IPS-15b (cell line): ENCODE results near the gene BZW2.
"Not testable (repeated sequence)": the region's sequence is repeated elsewhere in the genome, so short reads cannot be mapped to it uniquely, and the experiment has no call there.

Experiments used
- H3K27me3 ChIP-seq: one replicate; pipeline ENCODE4 v1.6.1; 2013; ENCODE audit warnings: low read length; ENCODE audit not compliant: control insufficient read depth, insufficient read depth
- H3K36me3 ChIP-seq: one replicate; pipeline ENCODE4 v1.6.1; 2013; ENCODE audit warnings: low read length; ENCODE audit not compliant: control insufficient read depth, insufficient read depth
- H3K4me1 ChIP-seq: one replicate; pipeline ENCODE4 v1.6.1; 2013; ENCODE audit warnings: mild to moderate bottlenecking, low read length; ENCODE audit not compliant: control insufficient read depth, insufficient read depth
- H3K4me3 ChIP-seq: one replicate; pipeline ENCODE4 v1.5.1; 2013; ENCODE audit warnings: low read depth, low read length
- H3K9ac ChIP-seq: one replicate; pipeline ENCODE4 v1.6.1; 2013; ENCODE audit warnings: low read depth, mild to moderate bottlenecking, low read length
- H3K9me3 ChIP-seq: one replicate; pipeline ENCODE4 v1.6.1; 2013; ENCODE audit warnings: mild to moderate bottlenecking, low read length; ENCODE audit not compliant: control insufficient read depth, insufficient read depth

BZW2 gene

GRCh38 chr7:16648551-16648950, 2.6 kb downstream of the BZW2 start:
- H3K27me3 ChIP-seq: peaks cover 7% of the 10 kb centered on the region
- H3K4me3 ChIP-seq: no peak overlapping the region
- H3K9me3 ChIP-seq: no peaks in the 10 kb centered on the region
- no peaks in the 10 kb centered on the region for H3K36me3 ChIP-seq
- H3K4me1 ChIP-seq: peaks cover 19% of the 10 kb centered on the region
- no peak overlapping the region for H3K9ac ChIP-seq

- H3K9ac ChIP-seq: no peak overlapping the region
- no peak overlapping the region for H3K4me3 ChIP-seq
- peaks cover 3% of the 10 kb centered on the region for H3K27me3 ChIP-seq
- no peaks in the 10 kb centered on the region for H3K9me3 ChIP-seq
- no peaks in the 10 kb centered on the region for H3K36me3 ChIP-seq
- H3K4me1 ChIP-seq: peaks cover 19% of the 10 kb centered on the region
Observed at GRCh38 chr7:16649196-16649595, 3.2 kb downstream of the BZW2 start.

- H3K4me3 ChIP-seq: no peak overlapping the region
- no peaks in the 10 kb centered on the region for H3K9me3 ChIP-seq
- no peaks in the 10 kb centered on the region for H3K36me3 ChIP-seq
- H3K4me1 ChIP-seq: peaks cover 19% of the 10 kb centered on the region
- no peaks in the 10 kb centered on the region for H3K27me3 ChIP-seq
- H3K9ac ChIP-seq: no peak overlapping the region
Observed at GRCh38 chr7:16650266-16650665, 4.3 kb downstream of the BZW2 start.

- no peaks in the 10 kb centered on the region for H3K27me3 ChIP-seq
- no peaks in the 10 kb centered on the region for H3K9me3 ChIP-seq
- no peak overlapping the region for H3K9ac ChIP-seq
- no peaks in the 10 kb centered on the region for H3K36me3 ChIP-seq
- peaks cover 19% of the 10 kb centered on the region for H3K4me1 ChIP-seq
- H3K4me3 ChIP-seq: no peak overlapping the region
Observed at GRCh38 chr7:16651396-16652239, 5.6 kb downstream of the BZW2 start.

- Histone ChIP-seq H3K27me3 (no peaks in the 10 kb centered on the region), H3K36me3 (no peaks in the 10 kb centered on the region), H3K9ac (no peak overlapping the region), H3K4me3 (no peak overlapping the region), H3K4me1 (peaks cover 16% of the 10 kb centered on the region), H3K9me3 (no peaks in the 10 kb centered on the region)
Observed at GRCh38 chr7:16652240-16652583, 6.2 kb downstream of the BZW2 start.

- no peaks in the 10 kb centered on the region for H3K36me3 ChIP-seq
- no peak overlapping the region for H3K4me3 ChIP-seq
- H3K27me3 ChIP-seq: no peaks in the 10 kb centered on the region
- peaks cover 16% of the 10 kb centered on the region for H3K4me1 ChIP-seq
- H3K9me3 ChIP-seq: no peaks in the 10 kb centered on the region
- H3K9ac ChIP-seq: no peak overlapping the region
Observed at GRCh38 chr7:16652888-16653287, 6.9 kb downstream of the BZW2 start.

GRCh38 chr7:16655394-16655793, 9.4 kb downstream of the BZW2 start:
- no peaks in the 10 kb centered on the region for H3K27me3 ChIP-seq
- H3K9ac ChIP-seq: no peak overlapping the region
- no peaks in the 10 kb centered on the region for H3K36me3 ChIP-seq
- no peak overlapping the region for H3K4me3 ChIP-seq
- H3K4me1 ChIP-seq: peaks cover 6% of the 10 kb centered on the region
- H3K9me3 ChIP-seq: no peaks in the 10 kb centered on the region

- H3K4me3 ChIP-seq: no peak overlapping the region
- peaks cover 6% of the 10 kb centered on the region for H3K4me1 ChIP-seq
- no peaks in the 10 kb centered on the region for H3K9me3 ChIP-seq
- H3K27me3 ChIP-seq: no peaks in the 10 kb centered on the region
- no peak overlapping the region for H3K9ac ChIP-seq
- H3K36me3 ChIP-seq: no peaks in the 10 kb centered on the region
Observed at GRCh38 chr7:16656141-16656540, 10.2 kb downstream of the BZW2 start.

GRCh38 chr7:16657656-16658279, 11.8 kb downstream of the BZW2 start:
- Histone ChIP-seq H3K27me3 (no peaks in the 10 kb centered on the region), H3K4me1 (peaks cover 6% of the 10 kb centered on the region), H3K4me3 (no peak overlapping the region), H3K36me3 (no peaks in the 10 kb centered on the region), H3K9me3 (no peaks in the 10 kb centered on the region), H3K9ac (no peak overlapping the region)

- H3K9ac ChIP-seq, H3K27me3 ChIP-seq, H3K9me3 ChIP-seq, H3K4me3 ChIP-seq, H3K4me1 ChIP-seq, H3K36me3 ChIP-seq: not testable (repeated sequence)
Observed at GRCh38 chr7:16659854-16660497, 14.0 kb downstream of the BZW2 start.

GRCh38 chr7:16660702-16661464, 14.9 kb downstream of the BZW2 start:
- H3K9ac ChIP-seq: no peak overlapping the region
- H3K9me3 ChIP-seq: no peaks in the 10 kb centered on the region
- H3K4me3 ChIP-seq: no peak overlapping the region
- no peaks in the 10 kb centered on the region for H3K36me3 ChIP-seq
- H3K27me3 ChIP-seq: no peaks in the 10 kb centered on the region
- H3K4me1 ChIP-seq: peaks cover 6% of the 10 kb centered on the region
